ENCODE results near the gene EIPR1. TPM values are rescaled to one million over a fixed set of nuclear protein-coding genes. Genes with fewer than 3 reads are reported as not detected.

EIPR1 gene
- total and polyA plus RNA-seq, 4 donors = 26.2 to 45.4 (median 36.1) TPM

DNA sequence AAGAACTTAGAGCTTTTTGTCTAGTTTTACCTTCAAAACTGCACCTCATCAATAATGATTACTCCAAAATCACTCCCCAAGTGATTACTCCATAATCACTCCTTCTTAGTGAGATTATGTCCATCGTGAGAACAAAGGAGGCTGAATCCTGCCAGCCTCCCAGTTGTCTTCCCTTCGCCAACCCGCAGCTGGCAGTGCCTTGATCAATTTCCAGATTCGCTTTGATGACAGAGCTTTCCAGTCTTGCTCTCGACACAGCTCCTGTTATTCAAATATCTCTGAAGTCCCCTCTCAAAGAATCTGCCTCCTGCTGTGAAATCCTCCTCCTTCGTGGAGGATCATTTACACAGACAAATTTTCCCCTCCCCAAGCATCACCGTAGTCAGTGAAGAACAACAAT, 237.7 kb downstream of the EIPR1 start:
- H3K27ac ChIP-seq (ENCODE audit: low read depth, low read length) = no peak overlapping the region

More for the DNA sequence above, 237.7 kb downstream of the EIPR1 start:
- Histone ChIP-seq H3K4me1 (ENCODE audit: control insufficient read depth, insufficient read depth, low read length) (peaks cover 16% of the 10 kb centered on the region), H3K27me3 (ENCODE audit: control insufficient read depth, insufficient read depth, low read length) (no peaks in the 10 kb centered on the region), H3K4me3 (ENCODE audit: low read depth, low read length) (no peak overlapping the region), H3K36me3 (ENCODE audit: control insufficient read depth, insufficient read depth, low read length) (no peaks in the 10 kb centered on the region), H3K9me3 (ENCODE audit: control insufficient read depth, insufficient read depth, low read length) (no peaks in the 10 kb centered on the region)
- WGBS (ENCODE audit: insufficient coverage) = 52% methylated on average over 5 of the region's 7 CpGs
- DNase-seq (ENCODE audit: low read depth in 4 of 6, low spot score in 6 of 6) = peak in 1 of 6 donors; percentile 46

Other genes starting within 250 kb of the EIPR1 start
- gene TRAPPC12, start 1.9 kb upstream of the EIPR1 start, total RNA-seq = 10 to 100 TPM; 56.3 to 90.7 TPM
- 100 to 1,000 TPM; 105 to 139 TPM for gene TRAPPC12, start 1.9 kb upstream of the EIPR1 start, polyA plus RNA-seq (ENCODE audit: insufficient read length in 2 of 2)
- gene ADI1, start 141.7 kb upstream of the EIPR1 start, total RNA-seq = 10 to 100 TPM; 28.8 to 84.4 TPM
- 10 to 100 TPM; 35.9 to 50.3 TPM for gene ADI1, start 141.7 kb upstream of the EIPR1 start, polyA plus RNA-seq (ENCODE audit: insufficient read length in 2 of 2)
- 10 to 100 TPM; 17.9 to 18.1 TPM for gene RNASEH1, start 180.5 kb upstream of the EIPR1 start, total RNA-seq
- gene RNASEH1, start 180.5 kb upstream of the EIPR1 start, polyA plus RNA-seq (ENCODE audit: insufficient read length in 2 of 2) = 10 to 100 TPM; 14.5 to 21.5 TPM
- 1,000 to 10,000 TPM in 1 of 2 donors, 100 to 1,000 TPM in 1; 960 to 1,614 TPM for gene RPS7, start 197.4 kb upstream of the EIPR1 start, total RNA-seq
- 100 to 1,000 TPM; 707 to 725 TPM for gene RPS7, start 197.4 kb upstream of the EIPR1 start, polyA plus RNA-seq (ENCODE audit: insufficient read length in 2 of 2)
- 10 to 100 TPM in 1 of 2 donors, 1 to 10 TPM in 1; 1.1 to 31.1 TPM for gene COLEC11, start 217.3 kb upstream of the EIPR1 start, total RNA-seq
- gene COLEC11, start 217.3 kb upstream of the EIPR1 start, polyA plus RNA-seq (ENCODE audit: insufficient read length in 2 of 2) = 1 to 10 TPM; 1.2 to 2.1 TPM

Measured in spinal cord (tissue), 10 donors.